GM18870 (cell line): ENCODE results near the gene FSCN2.
"Not testable (repeated sequence)": the region's sequence is repeated elsewhere in the genome, so short reads cannot be mapped to it uniquely, and the experiment has no call there.

Source experiments
- ATAC-seq: cut with Tn5 transposase; IDR thresholded peaks from one replicate; pipeline ENCODE4 v1.9.1; 2021; ENCODE audit warnings: moderate library complexity; ENCODE audit not compliant: unreplicated experiment

The FSCN2 gene

DNA sequence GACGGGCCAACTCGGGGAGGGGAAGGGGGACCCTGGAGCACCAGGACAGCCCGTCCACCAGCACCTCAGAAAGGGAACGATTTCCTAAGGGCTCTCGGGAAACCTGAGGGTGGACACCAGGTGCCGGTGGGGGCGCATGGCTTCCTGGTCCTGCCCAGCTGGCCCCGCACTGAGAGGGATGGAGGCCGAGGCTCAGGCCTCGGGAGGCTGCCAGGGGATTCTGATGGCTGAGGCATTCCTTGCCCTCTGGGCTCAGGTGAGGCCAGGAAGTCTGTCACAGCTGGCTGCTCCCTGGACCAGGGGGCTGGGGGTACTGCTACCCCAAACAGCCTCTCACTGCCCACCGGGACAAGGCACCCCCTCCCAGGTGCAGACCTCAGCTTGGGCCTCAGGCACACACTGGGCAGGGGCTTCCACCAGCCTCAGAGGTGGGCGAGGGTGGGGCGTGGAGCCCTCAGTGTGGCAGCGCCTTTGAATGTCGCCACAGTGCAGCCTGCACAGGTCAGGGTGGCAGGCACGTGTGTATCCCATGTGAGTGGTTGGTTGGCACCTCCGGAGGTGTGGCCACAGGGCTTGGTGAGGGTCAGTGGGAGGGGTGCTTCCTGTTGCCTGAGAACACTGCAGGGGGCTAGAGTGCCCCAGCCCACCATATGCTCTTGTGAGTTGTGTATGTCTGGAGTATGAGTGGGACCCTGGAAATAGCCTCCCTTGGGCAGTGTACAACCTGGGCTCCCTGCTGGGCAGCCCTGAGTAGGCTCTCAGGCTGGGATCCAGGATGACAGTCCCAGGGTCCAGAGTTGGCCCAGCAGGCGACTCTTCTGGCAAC lies 3.9 kb upstream of the FSCN2 start:
- ATAC-seq = no peak

- ATAC-seq = no peak
Observed at GRCh38 chr17:81524865-81525159, 3.4 kb upstream of the FSCN2 start.

DNA sequence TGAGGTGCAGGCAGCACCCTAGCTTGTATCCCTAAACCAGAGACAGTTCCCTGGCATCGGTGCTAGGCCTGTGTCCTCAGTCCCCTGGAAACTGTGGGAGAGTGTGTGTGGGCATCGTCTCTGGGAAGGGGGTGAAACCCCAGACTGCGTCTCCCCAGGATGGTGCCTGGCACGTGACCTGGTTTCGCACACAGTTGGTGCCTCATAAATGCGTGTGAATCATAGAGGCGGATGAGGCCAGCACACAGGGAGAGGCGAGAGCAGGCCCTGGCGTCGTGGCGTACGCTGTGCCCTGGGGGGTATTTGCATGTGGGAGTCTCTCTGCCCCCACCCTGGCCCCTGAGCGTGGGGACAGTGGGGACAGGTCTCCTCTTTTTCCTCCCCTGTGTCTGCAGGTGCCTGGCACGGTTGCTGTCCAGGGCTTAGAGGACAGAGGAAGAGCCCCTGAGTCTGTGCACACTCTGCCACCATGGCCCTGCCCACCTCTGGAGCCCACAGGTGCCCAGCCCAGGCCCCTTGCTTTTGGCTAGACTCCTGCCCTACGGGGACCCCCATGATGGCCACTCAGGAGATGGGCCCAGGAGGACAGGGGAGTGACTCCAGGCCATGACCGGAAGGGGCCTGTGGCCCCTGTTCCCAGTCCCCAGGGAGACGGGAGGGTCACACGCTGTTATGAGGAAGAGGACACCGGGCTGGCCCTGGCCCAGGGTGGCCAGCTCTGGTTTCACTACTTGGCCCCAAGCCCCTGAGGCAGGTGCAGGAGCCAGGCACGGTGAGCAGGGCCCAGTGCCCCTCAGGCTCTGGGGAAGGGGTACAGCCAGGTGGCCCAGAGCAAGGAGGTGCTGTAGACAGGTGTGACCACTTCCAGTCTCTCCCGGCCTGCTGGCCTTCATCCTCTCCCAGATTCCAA lies 1.3 kb upstream of the FSCN2 start:
- no peak for ATAC-seq

DNA sequence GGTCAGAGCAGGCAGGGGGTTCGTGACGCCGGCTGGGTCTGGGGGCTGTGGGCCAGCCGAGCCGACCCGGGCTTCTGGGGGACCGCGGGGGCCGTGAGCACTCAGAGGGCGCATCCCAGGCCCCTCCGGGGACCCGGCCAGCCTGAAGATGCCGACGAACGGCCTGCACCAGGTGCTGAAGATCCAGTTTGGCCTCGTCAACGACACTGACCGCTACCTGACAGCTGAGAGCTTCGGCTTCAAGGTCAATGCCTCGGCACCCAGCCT lies 140 bp downstream of the FSCN2 start:
- no peak for ATAC-seq

- no peak for ATAC-seq
Observed at GRCh38 chr17:81528651-81529436, 667 bp downstream of the FSCN2 start.

GRCh38 chr17:81529437-81529803 lies 1.2 kb downstream of the FSCN2 start:
- ATAC-seq = no peak

DNA sequence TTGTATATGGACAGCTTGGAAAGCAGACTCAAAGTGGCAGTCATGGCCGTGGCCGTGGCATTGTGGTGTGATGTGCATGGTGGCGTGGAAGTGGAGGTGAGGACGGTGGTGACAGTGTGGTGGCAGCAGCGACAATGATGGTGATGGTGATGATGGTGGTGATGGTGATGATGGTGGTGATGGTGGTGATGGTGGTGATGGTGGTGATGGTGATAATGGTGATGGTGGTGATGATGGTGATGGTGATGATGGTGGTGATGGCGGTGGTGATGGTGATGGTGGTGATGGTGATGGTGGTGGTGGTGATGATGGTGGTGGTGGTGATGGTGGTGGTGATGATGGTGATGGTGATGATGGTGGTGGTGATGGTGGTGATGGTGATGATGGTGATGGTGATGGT lies 2.8 kb downstream of the FSCN2 start:
- not testable (repeated sequence) for ATAC-seq

- not testable (repeated sequence) for ATAC-seq
Observed at GRCh38 chr17:81531998-81532404, 3.8 kb downstream of the FSCN2 start.

DNA sequence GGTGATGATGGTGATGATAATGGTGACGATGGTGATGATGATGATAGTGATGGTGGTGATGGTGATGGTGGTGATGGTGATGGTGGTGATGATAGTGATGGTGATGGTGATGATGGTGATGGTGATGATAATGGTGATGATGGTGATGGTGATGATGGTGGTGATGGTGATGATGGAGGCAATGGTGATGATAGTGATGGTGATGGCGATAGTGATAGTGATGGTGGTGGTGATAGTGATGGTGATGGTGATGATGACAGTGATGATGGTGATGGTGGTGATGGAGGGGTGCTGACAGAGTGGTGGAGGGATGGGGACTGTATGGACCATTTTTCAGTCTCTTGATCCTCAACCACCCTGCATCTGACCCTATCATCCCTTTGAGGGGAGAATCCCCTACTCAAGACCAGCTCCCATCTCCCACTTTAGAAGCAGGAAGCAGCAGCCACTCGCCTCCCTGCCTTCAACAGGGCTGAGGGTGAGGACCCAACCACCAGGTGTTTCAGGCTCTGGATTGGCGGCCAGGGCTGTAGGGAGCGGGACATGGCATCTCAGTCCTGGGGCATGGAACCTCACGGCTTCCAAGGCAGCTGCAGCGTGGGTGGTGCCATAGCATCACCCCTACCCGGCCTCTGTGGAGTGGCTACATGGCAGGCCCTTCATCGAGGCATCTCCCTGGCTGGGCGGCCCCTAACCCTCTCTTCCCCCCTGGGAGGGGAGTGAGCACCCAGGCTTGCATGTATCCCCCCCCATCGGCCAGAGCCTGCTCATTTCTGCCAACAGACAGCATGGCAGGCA lies 4.5 kb downstream of the FSCN2 start:
- ATAC-seq = no peak

DNA sequence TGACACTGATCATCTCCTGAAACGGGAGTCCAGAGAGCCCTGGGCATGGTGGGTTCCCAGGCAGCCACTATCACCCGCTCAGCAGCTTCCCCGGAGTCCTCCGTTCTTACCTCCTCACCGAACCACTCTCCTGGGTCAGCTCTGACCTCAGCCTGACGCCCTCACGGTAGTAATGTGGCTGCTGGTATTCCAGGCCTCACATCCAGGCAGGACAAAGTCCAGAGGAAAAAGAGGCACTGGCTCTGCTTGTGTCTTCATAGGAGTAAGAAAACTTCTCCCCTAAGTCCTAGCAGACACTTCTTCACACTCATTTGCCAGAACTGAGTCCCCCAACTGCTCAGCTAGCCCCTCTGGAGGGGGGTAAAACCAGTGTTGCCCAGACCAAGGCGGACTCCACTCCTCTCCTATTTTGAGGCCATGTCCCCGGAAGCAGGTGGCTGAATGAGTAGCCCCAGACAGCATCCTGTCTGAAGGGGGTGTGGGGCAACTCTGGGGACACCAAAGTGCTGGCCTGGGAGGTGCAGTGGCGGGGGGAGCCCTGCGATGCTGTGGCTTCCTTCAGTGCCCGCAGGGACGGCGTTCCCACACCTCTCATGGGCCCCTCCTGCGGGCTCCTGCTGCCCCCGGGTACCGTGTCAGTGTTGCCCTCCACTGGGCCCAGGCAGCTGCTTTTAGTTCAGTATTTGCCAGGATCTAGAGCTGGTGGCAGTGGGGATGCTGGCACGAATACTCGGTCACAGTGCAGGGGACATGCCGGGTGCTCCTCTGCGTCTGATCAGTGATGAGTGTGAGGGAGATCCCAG lies 5.4 kb downstream of the FSCN2 start:
- ATAC-seq = no peak

GRCh38 chr17:81534157-81535006 lies 6.2 kb downstream of the FSCN2 start:
- ATAC-seq = no peak

DNA sequence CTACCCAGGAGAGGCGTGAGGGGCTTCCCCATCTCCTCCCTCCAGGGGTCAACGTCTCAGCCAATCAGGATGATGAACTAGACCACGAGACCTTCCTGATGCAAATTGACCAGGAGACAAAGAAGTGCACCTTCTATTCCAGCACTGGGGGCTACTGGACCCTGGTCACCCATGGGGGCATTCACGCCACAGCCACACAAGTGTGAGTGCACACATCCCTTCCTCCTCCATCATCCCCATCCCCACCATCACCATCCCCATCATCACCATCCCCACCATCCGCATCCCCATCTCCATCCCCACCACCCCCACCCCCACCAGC lies 6.8 kb downstream of the FSCN2 start:
- ATAC-seq = no peak

- no peak for ATAC-seq
Observed at GRCh38 chr17:81535480-81536298, 7.5 kb downstream of the FSCN2 start.

DNA sequence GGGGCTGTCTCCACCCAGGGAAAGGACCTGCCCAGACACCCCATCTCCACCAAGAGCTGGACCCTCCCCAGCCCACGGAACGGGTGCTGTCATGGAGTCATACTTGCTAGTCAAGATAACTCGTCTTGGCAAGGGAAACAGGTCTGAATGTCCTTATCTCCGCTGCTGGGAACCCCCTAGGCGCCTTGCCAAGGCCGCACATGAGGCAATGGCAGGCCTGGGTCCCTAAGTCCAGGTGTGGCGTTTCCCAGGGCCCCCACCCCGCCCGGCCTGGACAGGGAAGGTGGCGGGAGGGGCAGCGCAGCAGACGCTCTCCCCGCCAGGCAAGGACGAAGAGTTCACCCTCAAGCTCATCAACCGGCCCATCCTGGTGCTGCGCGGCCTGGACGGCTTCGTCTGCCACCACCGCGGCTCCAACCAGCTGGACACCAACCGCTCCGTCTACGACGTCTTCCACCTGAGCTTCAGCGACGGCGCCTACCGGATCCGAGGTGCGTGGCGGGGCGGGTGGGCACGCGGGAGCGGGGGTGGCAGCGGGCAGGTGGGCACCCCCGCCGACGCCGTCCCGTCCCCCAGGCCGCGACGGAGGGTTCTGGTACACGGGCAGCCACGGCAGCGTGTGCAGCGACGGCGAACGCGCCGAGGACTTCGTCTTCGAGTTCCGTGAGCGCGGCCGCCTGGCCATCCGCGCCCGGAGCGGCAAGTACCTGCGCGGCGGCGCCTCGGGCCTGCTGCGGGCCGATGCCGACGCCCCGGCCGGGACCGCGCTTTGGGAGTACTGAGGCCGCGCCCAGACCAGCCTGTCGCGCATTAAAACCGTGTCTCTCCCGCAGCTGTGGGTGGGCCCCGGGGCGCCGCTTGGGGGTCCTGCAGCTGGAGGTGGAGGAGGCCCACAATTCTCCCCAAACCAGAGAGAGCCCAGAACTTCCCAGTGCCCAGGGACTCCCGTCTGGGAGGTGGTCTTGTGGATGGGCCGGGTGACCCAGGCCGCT lies 8.4 kb downstream of the FSCN2 start:
- ATAC-seq = no peak

DNA sequence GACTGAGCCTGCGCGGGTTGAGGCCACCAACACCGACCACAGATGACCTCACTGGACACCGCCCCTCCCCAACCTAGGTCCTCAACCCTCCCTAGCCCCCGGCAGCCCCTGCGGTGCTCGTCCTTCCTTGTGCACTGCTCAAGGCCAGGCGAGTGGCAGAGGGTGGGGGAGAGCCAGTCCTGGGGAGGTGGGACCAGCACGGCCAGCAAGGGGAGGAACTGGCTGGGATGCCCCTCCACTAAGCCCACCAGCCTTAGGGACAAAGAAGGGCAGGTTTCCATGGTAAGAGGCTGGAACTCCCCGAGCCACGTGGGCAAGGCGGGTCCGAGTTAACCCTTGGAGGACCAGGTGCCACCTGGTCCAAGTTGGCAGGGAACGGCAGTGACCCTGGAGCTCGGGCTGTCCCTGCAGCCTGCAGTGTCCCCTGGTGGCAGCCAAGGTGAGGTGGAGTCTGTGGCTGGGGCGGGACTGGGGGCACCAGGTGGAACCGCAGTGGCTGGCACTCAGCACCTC lies 9.2 kb downstream of the FSCN2 start:
- ATAC-seq = no peak

- no peak for ATAC-seq
Observed at GRCh38 chr17:81537856-81538555, 9.8 kb downstream of the FSCN2 start.
